Activated T-cell treated with anti-CD3 and anti-CD28 coated beads, Interleukin-2, amount 50 U/mL, for 1 hour (primary cell): ENCODE results near the gene C13orf46.

Source experiments
- DNase-seq: peaks from one replicate; pipeline ENCODE4 v3.0.0-alpha.2; 2020

The C13orf46 gene

GRCh38 chr13:113969973-113970611 is 3.8 kb downstream of the C13orf46 start:
- DNase-seq: no peak

GRCh38 chr13:113969311-113969972 is 4.4 kb downstream of the C13orf46 start:
- DNase-seq: no peak

GRCh38 chr13:113968463-113969310 is 5.2 kb downstream of the C13orf46 start:
- no peak for DNase-seq

DNA sequence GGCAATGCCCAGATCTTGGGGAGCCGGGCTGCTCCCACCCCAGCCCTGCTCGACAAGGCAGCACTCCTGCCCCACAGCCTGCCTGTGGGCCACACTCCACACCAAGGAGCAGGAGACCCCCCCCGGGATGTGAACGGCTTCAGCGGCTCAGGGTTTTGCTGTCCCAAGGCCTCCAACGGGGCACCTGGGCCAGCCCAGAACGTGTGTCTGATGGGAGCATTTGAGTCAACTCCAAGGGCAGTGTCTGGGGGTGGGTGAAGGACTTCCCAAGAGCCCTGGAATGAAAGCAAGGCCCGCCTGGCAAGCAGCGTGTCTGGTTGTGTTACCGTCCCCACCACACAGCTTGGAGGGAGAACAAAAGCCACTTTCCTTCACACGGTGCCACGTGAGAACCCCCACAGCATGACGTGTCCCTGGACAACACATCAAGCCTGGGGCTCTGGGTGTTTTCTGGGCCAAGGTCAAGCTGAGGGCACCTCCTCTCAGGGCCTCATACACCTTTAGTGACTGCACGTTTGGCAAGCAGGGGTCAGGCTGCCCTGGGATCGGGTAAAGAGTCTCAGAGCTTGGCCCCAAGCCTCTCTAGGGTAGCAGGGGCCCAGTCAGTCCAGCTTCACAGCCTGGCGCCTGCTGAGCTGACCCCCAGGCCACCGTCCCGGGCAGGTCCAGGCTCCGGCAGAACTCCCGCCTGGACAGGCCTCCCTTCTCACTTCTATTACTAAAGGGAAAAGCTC is 6.0 kb downstream of the C13orf46 start:
- no peak for DNase-seq

- DNase-seq: no peak
These were observed 6.6 kb downstream of the C13orf46 start for GRCh38 chr13:113967206-113967720.

- DNase-seq: no peak
These were observed 7.7 kb downstream of the C13orf46 start for GRCh38 chr13:113965968-113966884.

- no peak for DNase-seq
These were observed 8.4 kb downstream of the C13orf46 start for GRCh38 chr13:113965383-113965874.

- no peak for DNase-seq
These were observed 9.5 kb downstream of the C13orf46 start for GRCh38 chr13:113964251-113964995.

DNA sequence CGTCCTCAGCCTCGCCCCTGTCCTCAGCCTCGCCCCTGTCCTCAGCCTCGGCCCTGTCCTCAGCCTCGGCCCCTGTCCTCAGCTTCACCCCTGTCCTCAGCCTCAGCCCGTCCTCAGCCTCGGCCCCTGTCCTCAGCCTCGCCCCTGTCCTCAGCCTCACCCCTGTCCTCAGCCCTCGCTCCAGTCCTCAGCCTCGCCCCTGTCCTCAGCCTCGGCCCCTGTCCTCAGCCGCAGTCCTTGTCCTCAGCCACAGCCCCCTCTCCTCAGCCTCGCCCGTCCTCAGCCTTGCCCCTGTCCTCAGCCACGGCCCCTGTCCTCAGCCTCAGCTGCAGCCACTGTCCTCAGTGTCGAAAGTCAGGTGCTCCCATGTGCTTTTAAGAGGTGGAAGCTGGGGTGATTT is 10.5 kb downstream of the C13orf46 start:
- DNase-seq: no peak

DNA sequence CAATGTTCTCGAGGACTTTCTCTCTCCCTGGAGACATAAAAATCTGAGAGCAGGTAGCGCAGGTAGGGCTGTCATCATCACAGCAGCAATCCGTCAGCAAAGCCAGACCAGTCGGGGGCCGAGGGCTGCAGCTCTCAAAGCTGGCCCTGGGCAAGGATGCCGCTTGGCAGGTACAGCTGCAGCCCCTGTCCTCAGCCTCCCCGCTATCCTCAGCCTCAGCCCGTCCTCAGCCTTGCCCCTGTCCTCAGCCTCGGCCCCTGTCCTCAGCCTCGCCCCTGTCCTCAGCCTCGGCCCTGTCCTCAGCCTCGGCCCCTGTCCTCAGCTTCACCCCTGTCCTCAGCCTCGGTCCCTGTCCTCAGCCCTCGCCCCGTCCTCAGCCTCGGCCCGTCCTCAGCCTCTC is 10.9 kb downstream of the C13orf46 start:
- DNase-seq: no peak

DNA sequence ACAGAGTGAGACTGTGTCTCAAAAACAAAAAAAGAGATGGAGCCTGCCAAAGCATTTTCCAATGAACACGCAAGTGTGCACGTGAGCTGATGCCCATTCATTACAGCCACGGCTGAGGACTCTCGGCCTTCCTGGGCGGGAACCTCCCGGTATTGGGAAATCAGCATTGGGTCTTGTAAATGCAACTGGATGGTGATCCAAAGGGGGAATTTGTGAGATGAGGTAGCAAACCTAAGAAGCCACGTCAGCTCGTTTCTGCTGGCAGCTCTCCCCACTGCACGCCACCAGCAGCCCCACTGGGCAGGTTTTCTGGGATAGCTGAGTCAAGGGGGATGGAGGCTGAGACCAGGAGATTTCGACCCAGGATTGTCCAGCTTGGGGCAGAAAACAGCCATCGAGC is 11.5 kb downstream of the C13orf46 start:
- DNase-seq: no peak

DNA sequence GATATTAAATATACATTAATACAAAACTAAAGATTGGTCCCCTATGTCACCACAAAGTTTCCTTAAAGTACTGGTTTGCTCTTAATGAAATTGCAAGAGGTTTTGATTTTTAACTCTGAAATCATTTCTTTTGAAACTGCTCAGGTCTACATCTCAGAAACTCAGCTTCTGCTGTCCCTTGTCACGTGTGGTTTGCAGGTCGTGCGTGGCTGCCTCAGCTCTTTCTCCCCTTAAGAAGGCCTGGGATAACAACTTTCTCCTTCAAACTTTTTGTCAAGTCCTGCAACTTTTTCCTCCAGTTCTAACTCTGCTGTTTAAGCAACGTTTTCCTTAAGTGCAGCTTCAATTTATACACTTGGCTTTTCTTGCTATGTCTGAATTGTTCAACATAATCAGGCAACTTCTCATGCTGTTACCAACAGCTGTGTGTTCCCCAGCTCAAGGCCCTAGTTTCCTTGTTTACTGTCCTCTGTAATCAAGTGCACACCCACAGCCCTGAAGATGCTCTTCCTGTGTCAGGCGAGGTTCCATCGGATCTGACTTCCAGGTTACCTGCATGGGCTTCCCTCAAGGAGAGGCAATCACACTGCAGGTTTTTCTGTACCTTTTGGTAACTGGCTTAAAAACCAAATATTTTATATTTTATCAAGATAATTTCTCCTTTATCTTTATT is 13.5 kb downstream of the C13orf46 start:
- no peak for DNase-seq

DNA sequence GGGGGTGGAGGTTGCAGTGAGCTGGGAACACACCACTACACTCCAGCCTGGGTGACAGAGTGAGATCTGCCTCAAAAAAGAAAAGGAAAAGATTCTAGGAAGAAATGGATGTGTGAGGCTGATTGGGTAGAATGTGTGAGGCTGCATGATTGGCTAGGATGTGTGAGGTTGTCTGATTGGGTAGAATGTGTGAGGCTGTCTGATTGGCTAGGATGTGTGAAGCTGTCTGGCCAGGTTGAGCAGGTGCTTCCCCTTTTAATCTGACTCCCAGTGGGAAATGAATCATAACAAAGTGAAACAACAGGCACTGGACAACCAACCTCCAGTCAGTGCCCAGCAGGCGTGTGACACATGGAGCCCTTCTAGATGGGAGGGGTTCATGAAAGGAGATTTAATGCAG is 14.7 kb downstream of the C13orf46 start:
- DNase-seq: no peak

DNA sequence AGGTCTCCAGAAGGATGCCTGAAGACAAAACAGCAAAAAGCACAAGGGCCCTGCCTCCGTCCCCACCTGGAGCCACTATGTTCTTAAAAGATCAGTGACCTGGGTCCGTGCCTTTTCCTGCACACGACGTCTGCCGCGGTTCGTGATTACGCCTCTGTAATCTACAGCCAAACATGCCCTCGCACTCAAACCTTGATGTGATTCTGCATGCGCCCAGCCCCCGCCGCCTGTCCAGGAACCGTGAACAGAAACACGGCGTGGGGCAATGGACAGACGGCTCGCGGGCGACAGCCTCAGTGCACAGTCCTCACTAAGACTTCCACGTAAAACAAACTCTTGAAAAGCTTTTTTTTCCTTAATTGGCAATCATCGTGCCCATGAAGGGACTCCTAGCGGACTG is 15.5 kb downstream of the C13orf46 start:
- no peak for DNase-seq

- DNase-seq: no peak
These were observed 17.3 kb downstream of the C13orf46 start for GRCh38 chr13:113956571-113956970.

DNA sequence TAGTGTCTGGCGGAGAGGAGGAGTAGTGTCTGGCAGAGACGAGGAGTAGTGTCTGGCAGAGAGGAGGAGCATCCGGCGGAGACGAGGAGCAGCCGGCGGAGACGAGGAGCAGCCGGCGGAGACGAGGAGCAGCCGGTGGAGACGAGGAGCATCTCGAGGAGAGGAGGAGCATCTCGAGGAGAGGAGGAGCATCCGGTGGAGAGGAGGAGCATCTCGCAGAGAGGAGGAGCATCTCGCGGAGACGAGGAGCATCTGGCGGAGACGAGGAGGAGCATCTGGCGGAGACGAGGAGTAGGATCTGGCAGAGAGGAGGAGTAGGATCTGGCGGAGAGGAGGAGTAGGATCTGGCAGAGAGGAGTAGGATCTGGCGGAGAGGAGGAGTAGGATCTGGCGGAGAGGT is 18.2 kb downstream of the C13orf46 start:
- DNase-seq: no peak

DNA sequence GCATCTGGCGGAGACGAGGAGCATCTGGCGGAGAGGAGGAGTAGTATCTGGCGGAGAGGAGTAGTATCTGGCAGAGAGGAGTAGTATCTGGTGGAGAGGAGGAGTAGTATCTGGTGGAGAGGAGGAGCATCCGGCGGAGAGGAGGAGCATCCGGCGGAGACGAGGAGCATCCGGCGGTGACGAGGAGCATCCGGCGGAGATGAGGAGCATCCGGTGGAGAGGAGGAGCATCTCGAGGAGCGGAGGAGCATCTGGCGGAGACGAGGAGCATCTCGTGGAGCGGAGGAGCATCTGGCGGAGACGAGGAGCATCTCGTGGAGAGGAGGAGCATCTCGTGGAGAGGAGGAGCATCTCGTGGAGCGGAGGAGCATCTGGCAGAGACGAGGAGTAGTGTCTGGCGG is 18.6 kb downstream of the C13orf46 start:
- DNase-seq: no peak

GRCh38 chr13:113954046-113954835 is 19.6 kb downstream of the C13orf46 start:
- no peak for DNase-seq

GRCh38 chr13:113953561-113953960 is 20.3 kb downstream of the C13orf46 start:
- no peak for DNase-seq
